RWPE2 (cell line): ENCODE measurements around the gene SERPINE2.

Source experiments
- ATAC-seq: fragments of 200-7000 bp; cut with Tn5 transposase; 3 replicates; pipeline ENCODE4 v1.9.1; 2021; ENCODE audit warnings: low read depth
- DNase-seq: peaks from one replicate; pipeline ENCODE4 v3.0.0-alpha.2; 2020; ENCODE audit warnings: low spot score
- H3K27ac ChIP-seq: fragments of 450-650 bp; 2 replicates; pipeline ENCODE4 v1.5.1; 2017; ENCODE audit warnings: mild to moderate bottlenecking; ENCODE audit not compliant: poor library complexity, severe bottlenecking
- H3K27me3 ChIP-seq: fragments of 250-450 bp; sonication (Bioruptor Pico); 2 replicates; pipeline ENCODE4 v1.5.1; 2021; ENCODE audit warnings: mild to moderate bottlenecking, moderate library complexity; ENCODE audit not compliant: insufficient read depth, poor library complexity, severe bottlenecking
- H3K36me3 ChIP-seq: fragments of 250-450 bp; sonication (Bioruptor Pico); 2 replicates; pipeline ENCODE4 v1.5.1; 2020; ENCODE audit warnings: low read depth, mild to moderate bottlenecking, moderate library complexity
- H3K4me1 ChIP-seq: fragments of 250-450 bp; sonication (Bioruptor Pico); 2 replicates; pipeline ENCODE4 v1.5.1; 2021; ENCODE audit warnings: mild to moderate bottlenecking, moderate library complexity; ENCODE audit not compliant: insufficient read depth, poor library complexity, severe bottlenecking
- H3K4me3 ChIP-seq: fragments of 250-450 bp; sonication (Bioruptor Pico); 2 replicates; pipeline ENCODE4 v1.5.1; 2021; ENCODE audit warnings: mild to moderate bottlenecking, moderate library complexity; ENCODE audit not compliant: severe bottlenecking
- H3K9me3 ChIP-seq: fragments of 250-450 bp; sonication (Bioruptor Pico); 2 replicates; pipeline ENCODE4 v1.5.1; 2021; ENCODE audit warnings: mild to moderate bottlenecking, moderate library complexity; ENCODE audit not compliant: severe bottlenecking
- TF ChIP-seq, protein P1 (sequence below): fragments of 450-650 bp; IDR thresholded peaks from one replicate; pipeline ENCODE4 v1.5.1; 2017; ENCODE audit warnings: mild to moderate bottlenecking, moderate library complexity; ENCODE audit not compliant: poor library complexity, severe bottlenecking

The SERPINE2 gene

DNA sequence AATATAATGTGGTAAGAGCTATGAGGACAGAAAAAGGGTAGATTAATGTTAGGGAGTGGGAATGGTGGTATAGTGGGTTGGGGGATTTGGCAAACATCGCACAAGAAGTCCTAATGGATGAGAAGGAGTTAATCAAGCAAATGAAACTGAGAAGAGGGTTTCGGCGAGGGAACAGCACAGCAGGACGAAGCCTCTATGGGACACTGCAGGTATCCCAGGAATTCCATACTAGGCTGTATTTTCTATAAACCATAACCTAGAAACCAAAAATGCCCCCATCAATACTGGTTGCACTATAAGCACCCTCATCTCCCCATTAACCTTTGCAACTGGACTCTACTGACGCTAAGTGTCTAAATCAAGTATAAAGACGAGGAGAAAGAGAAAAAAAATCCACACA is 104.2 kb downstream of the SERPINE2 start:
- ATAC-seq, result no peak

DNA sequence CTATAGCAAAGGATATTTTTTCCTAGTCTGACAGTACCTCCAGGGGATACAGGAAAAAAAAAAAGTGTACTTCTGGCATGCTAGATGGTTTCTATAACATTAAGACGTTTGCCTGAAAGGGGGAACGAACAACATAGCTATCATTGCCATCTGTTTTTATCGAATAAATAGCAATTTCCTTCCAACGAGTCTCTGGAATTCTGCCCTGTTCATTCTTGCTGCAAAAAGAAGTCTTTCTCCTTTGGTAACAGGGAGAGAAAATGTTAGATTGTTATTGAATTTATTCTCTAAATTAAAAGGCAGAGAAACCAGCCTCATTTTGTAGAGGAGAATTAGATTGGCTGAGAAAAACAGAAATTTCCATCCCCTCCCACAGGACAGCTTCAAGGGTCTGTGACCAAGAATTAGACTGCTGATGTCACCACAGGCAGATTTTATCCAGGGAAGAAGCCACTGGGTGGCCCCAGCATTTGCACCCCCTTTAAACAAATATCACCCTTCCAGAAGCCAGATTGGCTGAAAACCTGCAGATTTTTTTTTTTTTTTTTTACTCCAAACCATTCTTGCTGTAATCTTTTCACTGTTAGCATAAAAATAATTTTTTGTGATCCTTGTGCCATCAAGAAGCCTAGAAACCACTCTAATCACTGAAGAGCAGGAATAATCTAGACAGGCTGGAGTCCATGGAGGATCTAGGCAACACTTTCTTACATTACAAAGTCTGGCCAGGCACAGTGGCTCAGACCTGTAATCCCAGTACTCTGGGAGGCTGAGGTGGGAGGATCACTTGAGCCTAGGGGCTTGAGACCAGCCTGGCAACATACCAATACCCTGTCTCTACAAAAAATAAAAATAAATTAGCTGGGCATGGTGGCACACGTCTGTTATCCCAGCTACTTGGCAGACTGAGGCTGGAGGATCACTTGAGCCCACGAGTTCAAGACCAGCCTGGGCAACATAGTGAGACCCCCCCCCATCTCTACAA is 106.0 kb downstream of the SERPINE2 start:
- TF ChIP-seq, protein P1, sequence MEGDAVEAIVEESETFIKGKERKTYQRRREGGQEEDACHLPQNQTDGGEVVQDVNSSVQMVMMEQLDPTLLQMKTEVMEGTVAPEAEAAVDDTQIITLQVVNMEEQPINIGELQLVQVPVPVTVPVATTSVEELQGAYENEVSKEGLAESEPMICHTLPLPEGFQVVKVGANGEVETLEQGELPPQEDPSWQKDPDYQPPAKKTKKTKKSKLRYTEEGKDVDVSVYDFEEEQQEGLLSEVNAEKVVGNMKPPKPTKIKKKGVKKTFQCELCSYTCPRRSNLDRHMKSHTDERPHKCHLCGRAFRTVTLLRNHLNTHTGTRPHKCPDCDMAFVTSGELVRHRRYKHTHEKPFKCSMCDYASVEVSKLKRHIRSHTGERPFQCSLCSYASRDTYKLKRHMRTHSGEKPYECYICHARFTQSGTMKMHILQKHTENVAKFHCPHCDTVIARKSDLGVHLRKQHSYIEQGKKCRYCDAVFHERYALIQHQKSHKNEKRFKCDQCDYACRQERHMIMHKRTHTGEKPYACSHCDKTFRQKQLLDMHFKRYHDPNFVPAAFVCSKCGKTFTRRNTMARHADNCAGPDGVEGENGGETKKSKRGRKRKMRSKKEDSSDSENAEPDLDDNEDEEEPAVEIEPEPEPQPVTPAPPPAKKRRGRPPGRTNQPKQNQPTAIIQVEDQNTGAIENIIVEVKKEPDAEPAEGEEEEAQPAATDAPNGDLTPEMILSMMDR, result no peak
- Histone ChIP-seq H3K27me3 (no peaks in the 10 kb centered on the region), H3K27ac (no peak overlapping the region), H3K4me1 (peaks cover 27% of the 10 kb centered on the region), H3K9me3 (no peaks in the 10 kb centered on the region), H3K36me3 (no peaks in the 10 kb centered on the region; the same call in 1 of the 2 replicates), H3K4me3 (no peak overlapping the region)
- no peak for ATAC-seq
- DNase-seq, result no peak

More for the DNA sequence above, 104.2 kb downstream of the SERPINE2 start:
- H3K4me1 ChIP-seq, result peaks cover 28% of the 10 kb centered on the region
- no peaks in the 10 kb centered on the region for H3K9me3 ChIP-seq
- H3K27ac ChIP-seq, result no peak overlapping the region
- DNase-seq, result no peak
- TF ChIP-seq, protein P1, result no peak
- H3K36me3 ChIP-seq, result peaks cover 4% of the 10 kb centered on the region
- H3K27me3 ChIP-seq, result no peaks in the 10 kb centered on the region
- no peak overlapping the region for H3K4me3 ChIP-seq

DNA sequence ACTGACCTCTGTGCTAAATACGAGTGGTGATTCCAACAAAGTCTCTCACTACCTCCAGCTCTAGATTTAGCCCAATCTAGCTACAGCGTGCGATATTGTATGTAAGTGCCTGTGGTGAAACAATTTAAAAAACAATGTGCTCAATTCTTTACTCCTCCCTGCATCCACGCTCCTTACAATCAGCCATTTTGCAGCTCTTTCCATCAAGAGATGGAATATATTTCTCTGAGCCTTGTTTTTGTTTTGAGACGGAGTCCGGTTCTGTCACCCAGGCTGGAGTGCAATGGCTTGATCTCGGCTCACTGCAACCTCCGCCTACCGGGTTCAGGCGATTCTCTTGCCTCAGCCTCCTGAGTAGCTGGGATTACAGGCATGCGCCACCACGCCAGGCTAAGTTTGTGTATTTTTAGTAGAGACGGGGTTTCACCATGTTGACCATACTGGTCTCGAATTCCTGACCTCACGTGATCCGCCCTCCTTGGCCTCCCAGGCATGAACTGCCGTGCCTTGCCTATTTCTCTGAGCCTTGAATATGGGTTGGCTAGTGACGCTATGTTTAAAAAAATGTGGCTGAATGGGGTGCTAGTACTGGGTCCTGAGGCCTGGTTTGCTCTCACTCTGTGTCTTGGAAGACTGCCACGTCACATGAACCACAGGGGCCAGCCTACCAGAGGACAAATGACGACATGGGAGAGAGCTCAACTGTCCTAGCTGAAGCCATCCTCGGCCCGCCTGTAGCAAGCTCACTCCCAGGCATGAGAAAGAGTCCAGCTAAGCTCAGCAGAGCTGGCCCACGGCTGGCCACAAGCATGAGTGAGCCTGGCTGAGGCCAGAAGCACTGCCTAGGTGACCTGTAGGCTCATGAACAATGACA is 108.7 kb downstream of the SERPINE2 start:
- DNase-seq (no peak), ATAC-seq (no peak)
- Histone ChIP-seq H3K9me3 (peaks cover 9% of the 10 kb centered on the region), H3K36me3 (peaks cover 9% of the 10 kb centered on the region; the same call in 1 of the 2 replicates), H3K27me3 (no peaks in the 10 kb centered on the region), H3K27ac (no peak overlapping the region), H3K4me3 (no peak overlapping the region), H3K4me1 (peaks cover 11% of the 10 kb centered on the region)
- TF ChIP-seq, protein P1, result no peak

- TF ChIP-seq, protein P1, result no peak
- Histone ChIP-seq H3K9me3 (peaks cover 9% of the 10 kb centered on the region), H3K4me1 (peaks cover 6% of the 10 kb centered on the region), H3K27me3 (no peaks in the 10 kb centered on the region), H3K4me3 (no peak overlapping the region), H3K27ac (no peak overlapping the region), H3K36me3 (0 out of 2 replicates have a peak, but pooled peaks cover 11% of the 10 kb centered on the region)
- ATAC-seq, result no peak
- no peak for DNase-seq
Measured at GRCh38 chr2:223929571-223930102, 109.4 kb downstream of the SERPINE2 start.
